ENCODE measurements around the gene CELA1.

CELA1 gene

GRCh38 chr12:51388069-51388799 lies 41.8 kb upstream of the CELA1 start:
- 41 to 51% methylated on average over 8 to 9 of the region's 10 CpGs for WGBS, 2 experiments (ENCODE audit: insufficient coverage in 2 of 2)
- H3K4me3 ChIP-seq (ENCODE audit: extremely low read depth, insufficient read depth, low read length, poor library complexity, severe bottlenecking), result no peak overlapping the region
- H3K36me3 ChIP-seq (ENCODE audit: control insufficient read depth, insufficient read depth, low read length), result no peaks in the 10 kb centered on the region
- peaks cover 24% of the 10 kb centered on the region for H3K4me1 ChIP-seq (ENCODE audit: control insufficient read depth, insufficient read depth, low read length, poor library complexity, severe bottlenecking)
- peak overlapping the region; percentile 60 for H3K27ac ChIP-seq (ENCODE audit: low read depth, low read length, severe bottlenecking)
- H3K9me3 ChIP-seq (ENCODE audit: control insufficient read depth, low read length), result no peaks in the 10 kb centered on the region

- H3K27ac ChIP-seq (ENCODE audit: low read depth, low read length, severe bottlenecking), result no peak overlapping the region
- 81 to 82% methylated on average over 3 to 4 of the region's 4 CpGs for WGBS, 2 experiments (ENCODE audit: insufficient coverage in 2 of 2)
Observed at GRCh38 chr12:51386351-51386750, 39.9 kb upstream of the CELA1 start.

GRCh38 chr12:51383269-51383905 lies 36.9 kb upstream of the CELA1 start:
- no peaks in the 10 kb centered on the region for H3K36me3 ChIP-seq (ENCODE audit: control insufficient read depth, insufficient read depth, low read length)
- peaks cover 24% of the 10 kb centered on the region for H3K4me1 ChIP-seq (ENCODE audit: control insufficient read depth, insufficient read depth, low read length, poor library complexity, severe bottlenecking)
- 87% methylated on average over 3 of the region's 6 CpGs; no CpG with 5 or more reads in 1 of the 2 experiments for WGBS, 2 experiments (ENCODE audit: insufficient coverage in 2 of 2)
- no peaks in the 10 kb centered on the region for H3K9me3 ChIP-seq (ENCODE audit: control insufficient read depth, low read length)
- H3K4me3 ChIP-seq (ENCODE audit: extremely low read depth, insufficient read depth, low read length, poor library complexity, severe bottlenecking), result no peak overlapping the region
- H3K27ac ChIP-seq (ENCODE audit: low read depth, low read length, severe bottlenecking), result no peak overlapping the region

More at GRCh38 chr12:51386351-51386750, 39.9 kb upstream of the CELA1 start:
- no peaks in the 10 kb centered on the region for H3K36me3 ChIP-seq (ENCODE audit: control insufficient read depth, insufficient read depth, low read length)
- no peak overlapping the region for H3K4me3 ChIP-seq (ENCODE audit: extremely low read depth, insufficient read depth, low read length, poor library complexity, severe bottlenecking)
- H3K9me3 ChIP-seq (ENCODE audit: control insufficient read depth, low read length), result no peaks in the 10 kb centered on the region
- peaks cover 26% of the 10 kb centered on the region for H3K4me1 ChIP-seq (ENCODE audit: control insufficient read depth, insufficient read depth, low read length, poor library complexity, severe bottlenecking)

- H3K27ac ChIP-seq (ENCODE audit: low read depth, low read length, severe bottlenecking), result no peak overlapping the region
- no peak overlapping the region for H3K4me3 ChIP-seq (ENCODE audit: extremely low read depth, insufficient read depth, low read length, poor library complexity, severe bottlenecking)
- peaks cover 13% of the 10 kb centered on the region for H3K4me1 ChIP-seq (ENCODE audit: control insufficient read depth, insufficient read depth, low read length, poor library complexity, severe bottlenecking)
- WGBS, 2 experiments (ENCODE audit: insufficient coverage in 2 of 2), result 93 to 94% methylated on average over 5 to 7 of the region's 7 CpGs
- no peaks in the 10 kb centered on the region for H3K9me3 ChIP-seq (ENCODE audit: control insufficient read depth, low read length)
- no peaks in the 10 kb centered on the region for H3K36me3 ChIP-seq (ENCODE audit: control insufficient read depth, insufficient read depth, low read length)
Observed at GRCh38 chr12:51382173-51382572, 35.7 kb upstream of the CELA1 start.

GRCh38 chr12:51381226-51382079 lies 35.0 kb upstream of the CELA1 start:
- no peak overlapping the region for H3K4me3 ChIP-seq (ENCODE audit: extremely low read depth, insufficient read depth, low read length, poor library complexity, severe bottlenecking)
- WGBS, 2 experiments (ENCODE audit: insufficient coverage in 2 of 2), result 80 to 95% methylated on average over 2 of the region's 5 CpGs
- H3K9me3 ChIP-seq (ENCODE audit: control insufficient read depth, low read length), result no peaks in the 10 kb centered on the region
- H3K4me1 ChIP-seq (ENCODE audit: control insufficient read depth, insufficient read depth, low read length, poor library complexity, severe bottlenecking), result peaks cover 11% of the 10 kb centered on the region
- no peaks in the 10 kb centered on the region for H3K36me3 ChIP-seq (ENCODE audit: control insufficient read depth, insufficient read depth, low read length)
- H3K27ac ChIP-seq (ENCODE audit: low read depth, low read length, severe bottlenecking), result no peak overlapping the region

GRCh38 chr12:51379571-51379970 lies 33.1 kb upstream of the CELA1 start:
- no peaks in the 10 kb centered on the region for H3K9me3 ChIP-seq (ENCODE audit: control insufficient read depth, low read length)
- no peak overlapping the region for H3K27ac ChIP-seq (ENCODE audit: low read depth, low read length, severe bottlenecking)
- H3K4me3 ChIP-seq (ENCODE audit: extremely low read depth, insufficient read depth, low read length, poor library complexity, severe bottlenecking), result no peak overlapping the region
- H3K36me3 ChIP-seq (ENCODE audit: control insufficient read depth, insufficient read depth, low read length), result peaks cover 2% of the 10 kb centered on the region
- 95 to 98% methylated on average over 5 to 9 of the region's 11 CpGs for WGBS, 2 experiments (ENCODE audit: insufficient coverage in 2 of 2)
- H3K4me1 ChIP-seq (ENCODE audit: control insufficient read depth, insufficient read depth, low read length, poor library complexity, severe bottlenecking), result peaks cover 16% of the 10 kb centered on the region

GRCh38 chr12:51378749-51379148 lies 32.3 kb upstream of the CELA1 start:
- Histone ChIP-seq H3K4me3 (ENCODE audit: extremely low read depth, insufficient read depth, low read length, poor library complexity, severe bottlenecking) (no peak overlapping the region), H3K9me3 (ENCODE audit: control insufficient read depth, low read length) (no peaks in the 10 kb centered on the region), H3K4me1 (ENCODE audit: control insufficient read depth, insufficient read depth, low read length, poor library complexity, severe bottlenecking) (peaks cover 17% of the 10 kb centered on the region), H3K36me3 (ENCODE audit: control insufficient read depth, insufficient read depth, low read length) (peaks cover 3% of the 10 kb centered on the region), H3K27ac (ENCODE audit: low read depth, low read length, severe bottlenecking) (no peak overlapping the region)
- 100% methylated on average over 2 of the region's 2 CpGs; no CpG with 5 or more reads in 1 of the 2 experiments for WGBS, 2 experiments (ENCODE audit: insufficient coverage in 2 of 2)

GRCh38 chr12:51377099-51377984 lies 30.9 kb upstream of the CELA1 start:
- Histone ChIP-seq H3K9me3 (ENCODE audit: control insufficient read depth, low read length) (no peaks in the 10 kb centered on the region), H3K4me1 (ENCODE audit: control insufficient read depth, insufficient read depth, low read length, poor library complexity, severe bottlenecking) (peaks cover 11% of the 10 kb centered on the region), H3K27ac (ENCODE audit: low read depth, low read length, severe bottlenecking) (no peak overlapping the region), H3K4me3 (ENCODE audit: extremely low read depth, insufficient read depth, low read length, poor library complexity, severe bottlenecking) (no peak overlapping the region), H3K36me3 (ENCODE audit: control insufficient read depth, insufficient read depth, low read length) (peaks cover 6% of the 10 kb centered on the region)
- WGBS, 2 experiments (ENCODE audit: insufficient coverage in 2 of 2), result 93 to 94% methylated on average over 8 to 10 of the region's 11 CpGs

GRCh38 chr12:51374856-51375255 lies 28.4 kb upstream of the CELA1 start:
- peaks cover 6% of the 10 kb centered on the region for H3K36me3 ChIP-seq (ENCODE audit: control insufficient read depth, insufficient read depth, low read length)
- H3K4me3 ChIP-seq (ENCODE audit: extremely low read depth, insufficient read depth, low read length, poor library complexity, severe bottlenecking), result no peak overlapping the region
- no peaks in the 10 kb centered on the region for H3K9me3 ChIP-seq (ENCODE audit: control insufficient read depth, low read length)
- peak overlapping the region; percentile 41 for H3K27ac ChIP-seq (ENCODE audit: low read depth, low read length, severe bottlenecking)
- 90 to 95% methylated on average over 2 to 4 of the region's 5 CpGs for WGBS, 2 experiments (ENCODE audit: insufficient coverage in 2 of 2)
- H3K4me1 ChIP-seq (ENCODE audit: control insufficient read depth, insufficient read depth, low read length, poor library complexity, severe bottlenecking), result peaks cover 24% of the 10 kb centered on the region

- peaks cover 6% of the 10 kb centered on the region for H3K36me3 ChIP-seq (ENCODE audit: control insufficient read depth, insufficient read depth, low read length)
- peak overlapping the region; percentile 41 for H3K27ac ChIP-seq (ENCODE audit: low read depth, low read length, severe bottlenecking)
- 90 to 100% methylated on average over 2 of the region's 2 CpGs for WGBS, 2 experiments (ENCODE audit: insufficient coverage in 2 of 2)
- no peak overlapping the region for H3K4me3 ChIP-seq (ENCODE audit: extremely low read depth, insufficient read depth, low read length, poor library complexity, severe bottlenecking)
- H3K4me1 ChIP-seq (ENCODE audit: control insufficient read depth, insufficient read depth, low read length, poor library complexity, severe bottlenecking), result peaks cover 27% of the 10 kb centered on the region
- H3K9me3 ChIP-seq (ENCODE audit: control insufficient read depth, low read length), result no peaks in the 10 kb centered on the region
Observed at GRCh38 chr12:51374361-51374760, 27.9 kb upstream of the CELA1 start.

Data from mesodermal cell (in vitro differentiated cells).